HG02571 (cell line): ENCODE results near the gene PPP1R12C.

Experiments used
- ATAC-seq: cut with Tn5 transposase; IDR thresholded peaks from one replicate; pipeline ENCODE4 v1.9.1; 2021; ENCODE audit warnings: mild to moderate bottlenecking, moderate library complexity; ENCODE audit not compliant: unreplicated experiment

Gene PPP1R12C

DNA sequence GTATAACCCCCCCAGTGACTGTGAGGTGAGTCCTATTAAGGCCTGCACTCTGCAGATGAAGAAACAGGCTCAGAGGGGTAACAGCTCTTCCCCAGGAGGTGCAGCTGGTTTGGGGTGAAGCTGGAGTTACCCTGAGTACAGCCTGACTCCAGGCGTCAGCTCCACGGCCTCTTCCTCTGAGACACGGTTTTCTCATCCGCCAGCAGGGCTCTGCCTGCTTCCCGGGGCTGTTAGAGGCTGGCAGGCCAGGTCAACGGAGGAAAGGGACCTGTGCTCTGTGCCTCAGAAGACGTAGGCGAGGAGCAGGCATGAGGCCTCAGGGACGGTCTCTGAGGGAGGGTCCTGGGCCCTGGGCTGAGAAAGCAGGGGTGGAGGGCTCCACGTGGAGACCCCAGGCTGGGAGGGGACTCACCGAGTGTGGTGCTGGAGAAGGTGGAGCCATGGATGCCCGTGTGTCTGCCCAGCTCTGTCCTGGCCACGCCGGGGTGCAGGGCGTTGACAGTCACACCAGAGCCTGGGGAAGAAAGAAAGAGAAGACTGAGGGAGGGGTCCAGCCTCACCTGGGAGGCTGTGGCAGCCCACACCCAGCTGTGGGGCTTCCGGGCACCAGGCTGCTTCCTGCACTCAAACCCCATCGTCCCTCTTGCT, 70.3 kb downstream of the PPP1R12C start:
- no peak for ATAC-seq

GRCh38 chr19:55044771-55045716, 72.4 kb downstream of the PPP1R12C start:
- ATAC-seq = no peak

DNA sequence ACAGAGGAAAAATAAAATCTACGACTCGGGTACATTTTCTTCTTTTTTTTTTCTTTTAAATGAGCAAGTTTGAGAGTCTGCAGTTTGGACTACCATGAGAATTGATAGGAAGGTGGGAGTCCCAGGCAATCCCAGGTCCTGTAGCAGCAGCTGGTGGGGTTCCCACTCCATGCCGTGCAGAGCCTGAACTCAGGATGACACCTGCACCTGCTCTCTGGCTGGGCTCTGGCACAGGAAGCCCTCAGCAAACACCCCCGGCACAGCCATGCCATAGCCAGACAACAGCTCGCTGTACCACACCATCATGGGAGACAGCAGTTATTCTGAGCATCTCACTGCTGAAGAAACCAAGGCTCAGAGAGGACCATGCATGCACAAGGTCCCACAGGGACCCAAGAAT, 73.2 kb downstream of the PPP1R12C start:
- no peak for ATAC-seq

GRCh38 chr19:55042688-55043087, 74.7 kb downstream of the PPP1R12C start:
- no peak for ATAC-seq

- ATAC-seq = no peak
These were observed 75.1 kb downstream of the PPP1R12C start for GRCh38 chr19:55042344-55042678.

DNA sequence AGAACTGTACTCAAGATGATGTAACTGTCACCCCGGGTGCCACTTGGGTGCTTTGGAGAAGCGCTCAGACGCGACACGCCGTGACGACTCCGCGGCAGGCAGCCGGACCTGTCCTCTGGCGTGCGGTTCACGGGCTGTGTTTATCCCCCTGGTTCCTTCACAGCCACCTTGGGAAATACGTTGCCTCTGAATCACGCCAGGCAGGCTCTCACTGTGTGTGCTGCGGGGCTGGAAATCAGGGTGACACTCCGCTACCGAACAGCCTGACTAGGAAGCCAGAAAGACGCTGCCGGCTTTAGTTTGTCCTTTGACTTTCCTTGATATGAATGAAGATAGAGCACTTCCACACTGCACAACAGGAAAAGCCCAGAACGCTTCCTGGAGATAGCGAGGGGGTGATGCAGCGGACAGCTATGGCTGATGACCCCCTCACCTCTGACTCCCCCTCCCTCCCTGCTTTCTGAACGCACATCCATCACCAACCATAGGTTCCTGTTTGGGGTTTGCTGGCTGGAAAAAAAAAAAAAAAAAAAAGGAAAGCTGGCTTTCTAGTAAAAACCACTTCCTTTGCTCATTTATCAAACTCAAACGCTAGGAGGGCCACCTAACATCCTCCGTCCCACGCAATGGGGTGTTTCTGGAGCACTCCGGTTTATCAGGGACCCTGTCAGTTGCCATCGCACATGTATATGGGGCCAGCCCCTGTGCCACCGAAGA, 75.7 kb downstream of the PPP1R12C start:
- no peak for ATAC-seq

DNA sequence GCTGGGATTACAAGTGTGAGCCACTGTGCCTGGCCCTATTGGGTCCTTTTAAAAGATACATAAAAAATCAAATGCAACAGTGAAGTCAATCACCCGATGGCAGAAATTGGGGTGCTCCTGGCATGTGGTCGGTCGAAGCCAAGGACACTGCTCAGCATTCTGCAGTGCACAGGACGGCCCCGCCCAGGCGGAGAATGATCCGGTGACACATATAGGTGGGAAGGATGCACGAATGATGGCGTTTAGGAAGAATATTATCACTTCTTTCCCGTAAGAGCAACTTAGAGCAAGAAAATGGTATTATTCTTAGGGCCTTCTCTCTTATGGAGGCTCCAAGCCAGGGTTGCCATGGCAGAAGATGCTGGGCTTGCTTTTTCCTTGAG, 76.2 kb downstream of the PPP1R12C start:
- no peak for ATAC-seq
